Testis (tissue), 5 donors: ENCODE results near the gene RAET1G. TPM values are rescaled to one million over a fixed set of nuclear protein-coding genes. Genes with fewer than 3 reads are reported as not detected.
A peak's percentile ranks its signal among the peaks of the same experiment; 100 is the strongest.
"Not testable (repeated sequence)": the region's sequence is repeated elsewhere in the genome, so short reads cannot be mapped to it uniquely, and the experiment has no call there.

Experiments
- DNase-seq: peaks from one replicate; pipeline ENCODE4 v3.0.0-alpha.2; 2019
- H3K27ac ChIP-seq, 2 donors: fragments of 200-600 bp; sonication (generic); one replicate each; pipeline ENCODE4 v1.5.1; 2019
- H3K27me3 ChIP-seq: fragments of 200-600 bp; sonication (generic); one replicate; pipeline ENCODE4 v1.5.1; 2019
- H3K36me3 ChIP-seq: fragments of 200-600 bp; sonication (generic); one replicate; pipeline ENCODE4 v1.5.1; 2017; ENCODE audit warnings: low read depth; ENCODE audit errors: missing control alignments
- H3K4me1 ChIP-seq: fragments of 200-600 bp; sonication (generic); one replicate; pipeline ENCODE4 v1.5.1; 2019
- H3K4me3 ChIP-seq, 2 donors: fragments of 200-600 bp; sonication (generic); one replicate each; pipeline ENCODE4 v1.5.1; 2017 to 2019
- H3K9me3 ChIP-seq: fragments of 200-600 bp; sonication (generic); one replicate; pipeline ENCODE4 v1.5.1; 2017
- CTCF ChIP-seq, 3 experiments: fragments of 450-650 bp in 2 of 3; fragments of 200-600 bp in 1 of 3; sonication (generic) in 1 of 3; IDR thresholded peaks; one replicate each; pipeline ENCODE4 v1.5.1; 2016 to 2019; ENCODE audit warnings: antibody characterized with exemption in 3 of 3, mild to moderate bottlenecking in 2 of 3, moderate library complexity in 1 of 3
- POLR2A ChIP-seq: fragments of 450-650 bp; IDR thresholded peaks from one replicate; pipeline ENCODE4 v1.6.1; 2017; ENCODE audit warnings: antibody characterized with exemption, mild to moderate bottlenecking, moderate library complexity
- WGBS, 2 donors: methylation state at CpG; one replicate each; pipeline ENCODE4 v1.1.5; 2018; 5-methylcytosine and 5-hydroxymethylcytosine counted together
- intact Hi-C: fragments of 100-400 bp; cut with DNase I; formaldehyde crosslinking; loops from one replicate; pipeline ENCODE4 v1.15.1; 2023; ENCODE audit warnings: low total_unique reads
- long read RNA-seq, 2 donors: transcript quantifications; one replicate each; lab custom pipeline, GENCODE V29; 2026
- polyA plus RNA-seq: library from polyadenylated mRNA; stranded (reverse); fragments of 350-450 nt; fragmentation: Illumina TruSeq; extraction: RNeasy Lipid Tissue Mini Kit (QIAGEN cat#74804); gene quantifications from one replicate; pipeline ENCODE4 v1.2.3, GENCODE V29; 2014; ENCODE audit warnings: low read depth, low replicate concordance; ENCODE audit not compliant: insufficient read depth
- total RNA-seq, 2 donors: library from RNA; depleted of rRNA; stranded (reverse); fragments of >200 nt; gene quantifications; one replicate each; pipeline ENCODE4 v1.2.3, GENCODE V29; 2016

The RAET1G gene
- not detected for total RNA-seq
- polyA plus RNA-seq: 0.30 TPM
- long read RNA-seq, donor 1: 0 reads
- long read RNA-seq, donor 2: 0 reads

- 0% methylated on average over 7 to 40 of the region's 40 CpGs for WGBS, 2 donors
- no peak for TF ChIP-seq POLR2A
- peak within 1 kb of the TSS; percentile 6 to 54 for H3K4me3 ChIP-seq
- intact Hi-C loops: loop anchor here (10.0 kb wide), 1 partner anchor 188 kb away; no protein-coding TSS in a partner anchor
- peak; percentile 93 for DNase-seq
- no peaks in the 10 kb centered on the region for H3K27me3 ChIP-seq
- peaks cover 9% of the 10 kb centered on the region for H3K4me1 ChIP-seq
- H3K36me3 ChIP-seq: no peaks in the 10 kb centered on the region
- no peak within 1 kb of the TSS for H3K27ac ChIP-seq
- no peaks in the 10 kb centered on the region for H3K9me3 ChIP-seq
These were observed at the start of gene RAET1G for GRCh38 chr6:149922642-149923326. Gene RAET1G, minus strand, starts transcription at chr6:149923121. Its CDS starts 111 bp downstream, at chr6:149923010.

- Histone ChIP-seq H3K36me3 (no peaks in the 10 kb centered on the region), H3K27ac (no peak overlapping the region), H3K4me3 (no peak overlapping the region), H3K4me1 (peaks cover 7% of the 10 kb centered on the region), H3K27me3 (no peaks in the 10 kb centered on the region), H3K9me3 (no peaks in the 10 kb centered on the region)
- DNase-seq: no peak
- intact Hi-C loops: no loop called here
- TF ChIP-seq CTCF (IDR thresholded peaks at IDR 0.05) (no peak), POLR2A (no peak)
- 79 to 96% methylated on average over 2 of the region's 2 CpGs for WGBS, 2 donors
These were observed 46.7 kb upstream of the RAET1G start for GRCh38 chr6:149969635-149970034.

GRCh38 chr6:149968909-149969308, 46.0 kb upstream of the RAET1G start:
- WGBS, 2 donors: 85 to 91% methylated on average over 2 of the region's 2 CpGs
- H3K36me3 ChIP-seq, H3K27me3 ChIP-seq, intact Hi-C loops, H3K27ac ChIP-seq, H3K4me3 ChIP-seq, DNase-seq, H3K9me3 ChIP-seq: not testable (repeated sequence)
- peaks cover 11% of the 10 kb centered on the region for H3K4me1 ChIP-seq

GRCh38 chr6:149967999-149968398, 45.1 kb upstream of the RAET1G start:
- H3K27ac ChIP-seq, DNase-seq, H3K4me3 ChIP-seq, H3K36me3 ChIP-seq, H3K9me3 ChIP-seq, H3K27me3 ChIP-seq, intact Hi-C loops: not testable (repeated sequence)
- peaks cover 11% of the 10 kb centered on the region for H3K4me1 ChIP-seq
- 40 to 63% methylated on average over 1 to 2 of the region's 2 CpGs for WGBS, 2 donors

GRCh38 chr6:149967591-149967990, 44.7 kb upstream of the RAET1G start:
- DNase-seq: no peak
- peaks cover 11% of the 10 kb centered on the region for H3K4me1 ChIP-seq
- TF ChIP-seq CTCF (IDR thresholded peaks at IDR 0.05) (no peak), POLR2A (no peak)
- no peak overlapping the region for H3K4me3 ChIP-seq
- intact Hi-C loops: no loop called here
- H3K27me3 ChIP-seq: peaks cover 3% of the 10 kb centered on the region
- no peak overlapping the region for H3K27ac ChIP-seq
- WGBS, 2 donors: 90 to 94% methylated on average over 4 of the region's 4 CpGs
- H3K36me3 ChIP-seq: no peaks in the 10 kb centered on the region
- H3K9me3 ChIP-seq: no peaks in the 10 kb centered on the region

- 100% methylated on average over 2 of the region's 2 CpGs; no CpG with 5 or more reads in 1 of the 2 donors for WGBS, 2 donors
- H3K4me3 ChIP-seq, H3K36me3 ChIP-seq, DNase-seq, H3K27me3 ChIP-seq, intact Hi-C loops, H3K9me3 ChIP-seq, H3K27ac ChIP-seq: not testable (repeated sequence)
- H3K4me1 ChIP-seq: peaks cover 11% of the 10 kb centered on the region
These were observed 43.4 kb upstream of the RAET1G start for GRCh38 chr6:149966319-149966718.
